NCI-H2107 treated with DMSO at 0.1 percent for 48 hours (cell line): ENCODE measurements around the gene GLOD4.

Experiments
- DNase-seq: peaks from one replicate; lab custom pipeline; 2025; ENCODE audit not compliant: unreplicated experiment; lab: John Stamatoyannopoulos, UW

GLOD4 gene

DNA sequence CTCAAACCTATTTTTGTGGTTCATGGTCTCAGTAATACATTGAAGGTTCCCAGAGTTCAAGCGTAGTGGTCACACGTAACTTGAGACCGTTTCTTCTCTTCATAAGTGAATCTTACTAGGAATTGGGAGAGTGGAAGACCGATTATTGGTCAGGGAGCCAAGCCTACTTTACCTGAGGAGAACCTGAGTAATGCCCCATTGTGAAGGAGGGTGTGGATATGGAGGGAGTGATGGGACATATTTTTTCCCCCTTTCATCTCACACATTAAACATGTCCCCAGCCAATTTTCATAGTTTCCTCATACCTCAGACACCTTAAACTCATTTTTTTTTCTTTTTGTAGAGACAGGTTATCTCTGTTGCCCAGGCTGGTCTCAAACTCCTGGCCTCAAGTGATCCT lies 38.9 kb downstream of the GLOD4 start:
- no peak for DNase-seq

DNA sequence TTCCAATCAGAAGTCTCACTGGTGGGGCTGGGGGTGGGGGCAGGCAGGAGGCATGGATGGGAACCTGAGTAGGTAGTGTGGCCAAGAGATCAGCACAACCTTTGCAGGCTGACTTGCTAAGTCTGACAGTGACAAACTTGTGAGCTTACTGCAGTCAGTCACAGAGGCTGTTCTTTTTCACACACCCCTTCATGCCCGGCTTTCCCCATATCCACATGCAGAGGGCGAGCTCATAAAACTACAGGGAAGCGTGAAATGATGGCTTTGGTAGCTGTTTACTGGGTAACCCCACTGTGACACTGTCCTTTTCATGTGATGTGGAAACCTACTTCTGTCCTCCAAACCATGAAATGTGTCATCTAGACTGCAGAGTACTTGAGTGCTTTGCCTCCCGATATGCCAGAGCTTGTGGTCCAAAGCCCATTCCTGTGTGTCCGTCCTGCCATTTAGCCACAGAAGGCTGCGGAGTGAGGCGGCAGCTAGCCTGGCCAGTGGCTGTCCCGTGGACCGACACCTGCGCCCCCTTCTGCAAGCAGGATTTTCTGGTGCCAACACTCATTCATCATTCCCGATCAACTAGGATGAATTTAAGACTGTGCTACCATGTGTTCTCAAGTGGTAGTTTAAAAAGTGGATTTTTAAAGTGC lies 39.8 kb downstream of the GLOD4 start:
- no peak for DNase-seq

DNA sequence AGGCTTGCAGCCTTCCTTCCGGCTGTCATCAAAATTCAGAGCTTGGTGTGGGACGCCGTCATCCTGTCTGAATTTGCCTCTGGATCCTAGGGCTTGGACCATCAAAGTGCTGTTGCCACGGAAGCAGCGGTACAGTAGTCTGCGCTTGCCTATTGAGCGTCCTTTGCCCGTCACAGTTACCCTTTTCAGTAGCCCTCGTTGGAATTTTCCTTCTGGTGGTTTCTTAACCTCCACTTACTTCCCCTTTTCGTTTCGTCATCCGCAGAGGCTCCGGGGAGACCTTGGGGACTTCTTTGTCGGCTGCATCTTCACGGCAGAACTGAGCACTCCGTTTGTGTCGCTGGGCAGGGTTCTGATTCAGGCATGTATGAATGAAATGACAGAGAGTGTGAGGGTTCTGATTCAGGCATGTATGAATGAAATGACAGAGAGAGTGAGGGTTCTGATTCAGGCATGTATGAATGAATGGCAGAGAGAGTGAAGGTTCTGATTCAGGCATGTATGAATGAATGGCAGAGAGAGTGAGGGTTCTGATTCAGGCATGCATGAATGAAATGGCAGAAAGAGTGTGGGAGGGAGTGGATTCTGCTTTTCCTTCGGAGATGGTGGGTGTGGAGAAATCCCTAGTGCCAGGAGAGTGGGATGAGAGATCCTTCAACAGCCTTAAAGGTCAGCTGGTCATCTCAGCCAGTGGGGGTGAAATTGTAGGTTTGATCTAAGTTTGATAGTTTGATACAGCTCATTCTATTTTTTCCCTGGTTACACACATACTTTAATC lies 41.7 kb downstream of the GLOD4 start:
- no peak for DNase-seq

DNA sequence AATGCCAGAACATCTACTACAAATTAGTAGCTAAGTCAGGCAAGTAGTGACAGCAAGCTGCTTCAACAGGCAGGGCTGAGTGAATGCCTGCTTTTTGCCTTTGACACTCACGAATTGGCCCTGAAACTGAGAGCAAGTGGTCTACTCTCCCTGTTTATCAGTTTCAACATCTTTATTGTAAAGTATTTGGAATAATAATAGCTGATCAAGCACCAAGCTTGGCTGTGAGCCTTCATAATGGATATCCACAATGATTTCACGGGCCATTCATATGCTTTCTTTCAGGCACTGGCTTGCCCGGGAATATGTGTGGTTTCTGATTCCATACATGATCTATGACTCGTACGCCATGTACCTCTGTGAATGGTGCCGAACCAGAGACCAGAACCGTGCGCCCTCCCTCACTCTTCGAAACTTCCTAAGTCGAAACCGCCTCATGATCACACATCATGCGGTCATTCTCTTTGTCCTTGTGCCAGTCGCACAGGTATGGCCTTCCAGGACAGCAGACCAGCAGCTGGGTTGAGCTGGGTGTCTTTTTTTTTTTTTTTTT lies 44.4 kb downstream of the GLOD4 start:
- no peak for DNase-seq

DNA sequence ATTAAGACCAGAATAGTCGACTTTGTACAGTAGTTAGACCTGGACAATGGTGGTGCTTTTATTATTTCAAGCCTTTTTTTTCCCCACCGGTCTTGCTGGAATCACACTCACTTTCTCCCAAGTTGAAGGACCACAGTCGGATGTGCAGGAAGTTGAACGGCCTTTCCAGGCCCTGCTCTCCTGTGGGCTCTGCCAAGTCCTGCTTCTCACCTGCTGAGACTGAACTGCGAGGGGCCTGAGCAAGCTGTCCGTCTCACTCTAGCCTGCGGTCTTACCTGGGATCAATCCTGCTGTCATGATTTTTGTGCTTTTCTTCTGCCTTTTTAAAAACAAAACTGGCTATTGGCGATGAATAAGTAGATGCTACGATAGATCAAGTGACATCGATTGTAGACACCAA lies 48.3 kb downstream of the GLOD4 start:
- DNase-seq: no peak

DNA sequence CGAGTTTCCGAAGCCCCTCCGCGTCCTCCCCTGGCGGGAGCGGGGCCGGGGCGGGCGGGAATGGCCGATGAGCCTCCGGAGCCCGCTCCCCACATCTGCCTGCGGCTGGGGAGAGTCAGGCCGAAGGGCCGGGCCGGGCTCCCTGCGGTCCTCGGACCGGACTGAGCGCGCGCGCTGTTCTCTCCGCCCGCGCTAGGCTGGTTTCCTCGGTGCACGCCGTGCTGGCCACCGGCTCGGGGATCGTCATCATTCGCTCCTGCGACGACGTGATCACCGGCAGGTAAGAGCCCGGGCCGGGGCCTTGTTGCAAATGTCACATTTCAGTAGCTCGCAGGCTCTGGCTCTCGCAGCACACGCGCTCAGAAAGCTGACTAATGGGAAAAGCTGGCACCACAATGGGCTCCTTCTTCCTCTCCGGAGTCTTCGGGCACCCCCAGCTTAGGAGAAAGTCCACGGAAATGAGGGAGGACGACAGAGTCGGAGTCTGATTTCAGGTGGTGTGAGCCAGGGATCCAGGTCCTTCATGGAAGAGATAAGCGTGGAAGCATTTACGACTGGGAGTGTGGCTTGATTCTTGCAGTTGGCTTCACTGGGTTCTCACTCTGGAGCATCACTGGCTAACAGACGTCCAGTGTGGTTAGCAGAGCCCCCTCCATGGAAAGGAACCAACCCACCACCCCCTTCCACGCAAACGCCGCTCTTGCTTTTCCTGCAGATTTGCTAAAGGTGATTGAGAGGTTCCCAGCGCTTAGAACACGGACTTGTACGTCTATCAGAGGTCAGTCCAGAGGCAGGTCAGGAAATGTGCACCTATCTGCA lies 49.0 kb downstream of the GLOD4 start:
- no peak for DNase-seq

DNA sequence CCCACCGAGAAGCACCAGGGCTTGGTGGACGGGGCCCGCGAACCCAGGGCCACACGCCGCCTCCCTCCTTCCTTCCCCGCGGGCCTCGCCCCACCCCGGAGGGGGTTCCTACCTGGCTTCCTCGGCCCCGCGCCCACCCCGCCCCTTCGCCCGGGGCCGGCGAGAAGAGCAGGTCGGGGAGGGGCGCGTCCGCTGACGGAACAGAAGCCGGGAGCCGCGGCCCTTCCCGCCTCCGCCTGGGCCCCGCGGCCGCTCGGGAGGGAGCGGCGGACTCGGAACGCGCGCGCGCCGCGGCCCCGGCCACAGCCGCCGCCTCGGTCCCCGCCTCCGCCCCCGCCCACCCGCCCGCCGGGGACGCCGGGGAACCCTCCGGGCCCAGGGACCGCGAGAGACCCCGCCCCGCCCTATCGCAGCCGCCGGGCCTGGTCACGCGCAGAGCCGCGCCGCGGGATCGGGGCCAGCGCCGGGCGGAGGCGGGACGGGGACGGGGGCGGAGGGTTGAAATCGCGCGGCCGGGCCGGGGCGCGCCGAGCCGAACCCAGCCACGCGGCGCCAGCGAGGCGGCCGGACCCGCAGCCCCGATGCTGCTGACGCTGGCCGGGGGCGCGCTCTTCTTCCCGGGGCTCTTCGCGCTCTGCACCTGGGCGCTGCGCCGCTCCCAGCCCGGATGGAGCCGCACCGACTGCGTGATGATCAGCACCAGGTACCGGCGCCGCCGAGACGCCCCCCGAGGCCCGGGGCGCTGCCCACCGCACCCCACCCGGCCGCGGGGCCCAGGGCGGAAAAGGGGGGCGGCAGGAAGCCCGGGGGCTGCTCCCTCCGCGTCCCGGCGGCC lies 49.8 kb downstream of the GLOD4 start, which contains the start of gene TLCD3A:
Gene TLCD3A, plus strand, starts transcription at position 530 of the 835 bp plus-strand sequence. Its CDS starts 52 bp downstream, at position 582.
- no peak for DNase-seq

DNA sequence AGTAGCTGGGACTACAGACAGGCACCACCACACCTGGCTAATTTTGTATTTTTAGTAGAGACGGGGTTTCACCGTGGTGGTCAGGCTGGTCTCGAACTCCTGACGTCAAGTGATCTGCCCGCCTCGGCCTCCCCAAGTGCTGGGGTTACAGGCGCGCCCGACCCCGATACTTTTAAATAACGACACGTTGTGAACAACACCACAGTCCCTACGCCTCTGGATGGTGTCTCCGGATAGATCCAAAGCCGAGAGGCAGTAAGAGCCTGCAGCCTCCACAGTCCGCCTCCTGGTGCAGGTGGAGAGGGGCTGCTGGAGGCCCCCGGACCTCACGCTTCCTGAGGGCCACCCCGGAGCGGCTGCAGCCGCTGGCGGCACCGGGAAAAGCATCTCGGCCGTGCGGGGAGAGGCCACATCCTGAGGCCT lies 50.4 kb downstream of the GLOD4 start:
- no peak for DNase-seq

DNA sequence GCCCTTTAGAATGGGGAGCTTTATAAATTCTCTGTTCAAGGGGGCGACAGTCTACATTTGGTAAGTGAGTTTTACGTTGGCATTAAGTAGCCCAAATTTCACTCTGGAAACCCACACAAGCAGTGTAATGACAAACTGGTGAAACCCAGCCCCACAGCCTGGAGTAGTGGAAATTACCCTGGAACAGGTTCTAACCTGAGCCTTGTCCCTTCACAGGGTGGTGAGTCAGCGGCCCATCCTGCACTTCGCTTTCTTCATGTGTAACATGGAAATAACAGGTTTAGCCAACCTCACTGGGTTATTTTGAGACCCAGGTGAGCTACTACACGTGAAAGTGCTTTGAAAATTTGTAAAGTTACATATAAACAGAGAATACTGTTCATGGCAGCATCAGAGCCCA lies 53.2 kb downstream of the GLOD4 start:
- DNase-seq: no peak

DNA sequence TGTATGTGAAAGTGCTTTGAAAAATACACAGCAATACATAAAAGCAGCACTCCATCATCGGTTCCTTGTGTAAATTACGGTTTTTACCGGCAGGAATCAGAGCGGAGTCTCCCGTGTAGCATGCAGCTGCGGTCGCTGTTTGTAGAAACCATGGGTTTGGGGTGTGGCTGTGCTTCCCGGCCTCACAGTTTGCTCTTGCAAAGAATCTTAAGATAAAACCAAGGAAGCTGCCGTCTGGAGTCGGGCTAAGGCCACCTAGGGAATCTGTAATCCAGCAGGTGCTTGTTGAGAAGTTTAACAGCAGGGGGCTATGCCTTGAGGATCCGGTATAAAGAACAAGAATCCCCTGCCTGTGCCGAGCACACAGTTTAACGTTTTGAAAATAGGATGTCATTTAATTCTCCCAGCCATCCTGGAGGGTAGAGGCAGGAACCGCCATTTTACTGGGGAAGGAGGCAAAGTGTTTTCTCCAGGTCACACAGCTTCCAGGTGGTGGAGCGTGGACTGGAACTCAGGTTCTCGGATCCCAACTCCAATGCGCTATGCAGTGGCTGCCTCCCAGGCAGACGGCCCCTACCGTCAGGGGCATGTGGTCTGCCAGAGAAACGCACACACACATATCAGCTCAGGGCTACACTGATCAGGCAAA lies 55.7 kb downstream of the GLOD4 start:
- no peak for DNase-seq

DNA sequence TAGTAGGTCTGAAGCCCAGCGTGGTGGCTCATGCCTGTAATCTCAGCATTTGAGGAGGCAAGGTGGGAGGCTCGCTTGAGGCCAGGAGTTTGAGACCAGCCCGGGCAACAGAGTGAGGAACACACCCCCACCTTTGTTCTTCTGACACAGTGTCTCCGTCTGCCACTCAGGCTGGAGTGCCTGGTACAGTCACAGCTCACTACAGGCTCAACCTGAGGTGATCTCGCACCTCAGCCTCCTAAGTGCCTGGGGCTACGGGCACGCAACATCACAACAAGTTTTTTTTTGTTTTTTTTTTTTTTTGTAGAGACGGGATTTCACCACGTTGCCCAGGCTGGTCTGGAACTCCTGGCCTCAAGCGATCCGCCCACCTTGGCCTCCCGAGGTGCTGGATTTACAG lies 56.3 kb downstream of the GLOD4 start:
- no peak for DNase-seq

DNA sequence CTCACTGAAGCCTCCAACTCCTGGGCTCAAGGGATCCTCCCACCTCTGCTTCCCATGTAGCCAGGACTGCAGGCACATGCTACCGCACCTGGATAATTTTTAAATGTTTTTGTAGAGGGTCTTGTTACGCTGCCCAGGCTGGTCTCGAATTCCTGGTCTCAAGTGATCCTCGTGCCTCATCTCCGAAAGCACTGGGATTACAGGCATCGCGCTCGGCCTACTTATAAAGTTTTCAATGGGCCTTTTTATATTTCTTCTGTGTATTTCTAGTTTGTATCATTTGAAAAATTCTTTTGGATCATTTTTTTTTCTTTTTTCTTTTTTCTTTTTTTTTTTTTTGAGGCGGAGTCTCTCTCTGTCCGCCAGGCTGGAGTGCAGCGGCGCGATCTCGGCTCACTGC lies 57.0 kb downstream of the GLOD4 start:
- DNase-seq: no peak

DNA sequence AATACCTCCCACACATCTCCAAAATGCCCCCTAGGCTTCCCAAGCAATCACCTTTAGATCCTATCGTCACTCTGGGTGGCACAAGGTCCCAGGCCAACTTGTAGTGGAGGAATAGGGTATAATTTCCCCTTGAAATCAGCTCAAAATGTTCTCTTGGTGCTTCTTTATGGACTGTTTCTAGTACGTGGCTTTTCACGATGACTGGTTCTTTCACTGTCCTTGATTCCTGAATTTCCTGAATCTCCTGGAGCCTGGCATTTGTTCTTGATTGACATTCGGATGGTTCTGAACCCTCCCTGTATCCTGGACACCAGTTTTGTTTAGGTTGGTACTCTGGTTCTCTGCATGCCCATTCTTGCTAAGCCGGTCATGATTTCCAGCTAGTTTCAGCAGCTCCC lies 60.5 kb downstream of the GLOD4 start:
- no peak for DNase-seq

DNA sequence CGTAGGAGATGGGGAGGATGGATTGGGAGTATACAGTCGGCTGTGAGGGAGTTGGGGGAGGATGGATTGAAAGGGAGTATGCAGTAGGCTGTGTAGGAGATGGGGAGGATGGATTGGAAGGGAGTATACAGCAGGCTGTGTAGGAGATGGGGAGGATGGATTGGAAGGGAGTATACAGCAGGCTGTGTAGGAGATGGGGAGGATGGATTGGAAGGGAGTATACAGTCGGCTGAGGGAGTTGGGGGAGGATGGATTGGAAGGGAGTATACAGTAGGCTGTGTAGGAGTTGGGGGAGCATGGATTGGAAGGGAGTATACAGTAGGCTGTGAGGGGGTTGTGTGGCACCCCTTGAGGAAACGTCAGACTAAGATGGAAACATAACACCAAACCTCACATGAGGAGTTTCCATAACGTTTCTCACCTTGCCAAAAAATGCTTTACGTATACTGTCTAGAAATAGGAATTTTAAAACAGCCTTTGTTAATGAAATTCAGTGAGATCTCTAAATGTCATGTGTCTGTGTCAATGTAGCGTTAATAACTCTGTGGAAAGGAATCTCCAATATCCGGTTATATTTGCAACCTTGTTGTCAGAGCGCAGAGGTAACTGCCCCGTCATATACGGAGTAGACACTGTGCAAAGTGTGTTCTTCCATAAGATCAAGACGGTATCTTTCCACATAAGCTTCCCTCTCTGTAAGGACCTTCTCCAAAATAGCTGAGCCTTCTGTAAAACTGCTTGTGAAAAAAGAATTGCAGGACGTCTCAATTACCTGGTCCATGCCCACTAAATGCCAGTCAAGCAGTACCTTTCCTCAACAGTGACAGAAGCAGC lies 61.2 kb downstream of the GLOD4 start:
- no peak for DNase-seq

DNA sequence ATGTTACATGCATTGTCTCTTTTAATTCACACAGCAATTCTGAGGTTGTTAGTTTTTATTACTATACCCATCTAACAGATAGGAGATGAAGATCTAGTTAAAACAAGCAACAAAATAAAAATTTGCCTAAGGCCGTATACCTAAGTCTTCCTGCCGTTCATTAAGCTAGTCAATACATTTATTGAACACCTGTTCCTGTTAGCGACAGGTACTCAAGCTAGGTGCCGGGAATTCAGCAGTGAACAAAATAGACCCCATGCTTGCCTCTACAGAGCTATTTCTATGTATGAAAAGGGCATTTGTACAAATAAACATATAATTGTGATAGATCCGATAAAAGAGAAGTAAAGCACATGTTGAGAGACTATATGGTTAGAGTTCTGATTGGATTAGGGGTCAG lies 64.0 kb downstream of the GLOD4 start:
- DNase-seq: no peak
